CD8-positive, alpha-beta memory T cell (primary cell): ENCODE measurements around the gene ADCY5. TPM values are rescaled to one million over a fixed set of nuclear protein-coding genes. Genes with fewer than 3 reads are reported as not detected.

ENCODE experiments used
- CTCF ChIA-PET: fragments of 350-600 bp; sonication (Branson Sonifier 250); formaldehyde crosslinking; loops from one replicate; lab custom pipeline; 2021; ENCODE audit warnings: antibody characterized with exemption; lab: Charles Lee
- POLR2A ChIA-PET: fragments of 350-600 bp; sonication (Branson Sonifier 250); formaldehyde crosslinking; loops from one replicate; lab custom pipeline; 2021; ENCODE audit warnings: antibody characterized with exemption; lab: Charles Lee
- DNase-seq, 5 donors: peaks; one replicate each; pipeline versions ENCODE4 v3.0.0 to v3.0.0-alpha.2; 2020 to 2022; ENCODE audit warnings: mixed read lengths in 1 of 5
- H3K27ac ChIP-seq: one replicate; pipeline ENCODE4 v1.7.0; 2013; ENCODE audit warnings: low read depth, mild to moderate bottlenecking, low read length, moderate library complexity
- H3K27me3 ChIP-seq: 2 replicates; pipeline ENCODE4 v1.7.0; 2013; ENCODE audit warnings: low read length, mild to moderate bottlenecking; ENCODE audit not compliant: insufficient read depth, poor library complexity, severe bottlenecking
- H3K36me3 ChIP-seq: 2 replicates; pipeline ENCODE4 v1.7.0; 2013; ENCODE audit warnings: mild to moderate bottlenecking, low read length, moderate library complexity; ENCODE audit not compliant: insufficient read depth
- H3K4me1 ChIP-seq: 2 replicates; pipeline ENCODE4 v1.7.0; 2013; ENCODE audit warnings: mild to moderate bottlenecking, low read length, moderate library complexity; ENCODE audit not compliant: insufficient read depth
- H3K4me3 ChIP-seq: 2 replicates; pipeline ENCODE4 v1.7.0; 2013; ENCODE audit warnings: mild to moderate bottlenecking, low read length
- H3K9me3 ChIP-seq: 2 replicates; pipeline ENCODE4 v1.7.0; 2013; ENCODE audit warnings: mild to moderate bottlenecking, low read length
- H3K27ac Mint-ChIP-seq, 8 donors: one replicate each; pipeline ENCODE4 v1.8.0; 2020 to 2021; ENCODE audit warnings: mixed read lengths in 8 of 8, mild to moderate bottlenecking in 6 of 8, inconsistent platforms in 3 of 8, moderate library complexity in 3 of 8
- H3K27me3 Mint-ChIP-seq, 2 donors: one replicate each; pipeline ENCODE4 v1.8.0; 2020 to 2021; ENCODE audit warnings: mixed read lengths in 2 of 2, mild to moderate bottlenecking in 1 of 2, moderate library complexity in 1 of 2
- H3K36me3 Mint-ChIP-seq, 3 donors: one replicate each; pipeline ENCODE4 v1.8.0; 2020 to 2021; ENCODE audit warnings: mixed read lengths in 3 of 3, inconsistent platforms in 1 of 3, mild to moderate bottlenecking in 1 of 3
- H3K4me1 Mint-ChIP-seq, 3 donors: one replicate each; pipeline ENCODE4 v1.8.0; 2020 to 2021; ENCODE audit warnings: mixed read lengths in 3 of 3, inconsistent platforms in 1 of 3, mild to moderate bottlenecking in 1 of 3
- H3K4me3 Mint-ChIP-seq, 7 donors: one replicate each; pipeline ENCODE4 v1.8.0; 2020 to 2021; ENCODE audit warnings: mixed read lengths in 7 of 7, mild to moderate bottlenecking in 6 of 7, moderate library complexity in 4 of 7, inconsistent platforms in 2 of 7
- H3K9me3 Mint-ChIP-seq, 5 donors: one replicate each; pipeline ENCODE4 v1.8.0; 2020 to 2022; ENCODE audit warnings: mixed read lengths in 5 of 5, mild to moderate bottlenecking in 3 of 5, moderate library complexity in 2 of 5, inconsistent platforms in 1 of 5
- polyA plus RNA-seq: library from polyadenylated mRNA; unstranded; fragments of 300-500 nt; fragmentation: Illumina TruSeq; gene quantifications from one replicate; pipeline ENCODE4 v1.2.3, GENCODE V29; 2021
- total RNA-seq, 2 experiments: library from RNA; stranded (reverse); gene quantifications; one replicate each; pipeline ENCODE4 v1.2.3, GENCODE V29; 2021

The ADCY5 gene
- total and polyA plus RNA-seq, 3 experiments from 2014 or later = 0.02 to 0.16 TPM; not detected in 1

- Mint-ChIP-seq H3K9me3 (no peaks in the 10 kb centered on the region), H3K27ac (no peak overlapping the region), H3K27me3 (peaks cover 2 to 4% of the 10 kb centered on the region in 2 donors), H3K4me1 (peaks cover 6 to 11% (median 10%) of the 10 kb centered on the region in 3 donors), H3K36me3 (no peaks in the 10 kb centered on the region), H3K4me3 (no peak overlapping the region)
- ChIA-PET POLR2A (no interaction called here), CTCF (no interaction called here)
- no peaks in the 10 kb centered on the region for H3K36me3 ChIP-seq
- no peaks in the 10 kb centered on the region for H3K27me3 ChIP-seq
- H3K4me3 ChIP-seq = no peak overlapping the region
- no peaks in the 10 kb centered on the region for H3K9me3 ChIP-seq
- H3K4me1 ChIP-seq = no peaks in the 10 kb centered on the region
- H3K27ac ChIP-seq = no peak overlapping the region
- no peak for DNase-seq
Measured at GRCh38 chr3:123423031-123423430, 25.9 kb downstream of the ADCY5 start.

GRCh38 chr3:123422457-123422856 lies 26.4 kb downstream of the ADCY5 start:
- CTCF ChIA-PET = no interaction called here
- H3K9me3 Mint-ChIP-seq = no peaks in the 10 kb centered on the region
- Histone ChIP-seq H3K4me3 (no peak overlapping the region), H3K4me1 (no peaks in the 10 kb centered on the region), H3K9me3 (no peaks in the 10 kb centered on the region), H3K27me3 (no peaks in the 10 kb centered on the region), H3K36me3 (no peaks in the 10 kb centered on the region), H3K27ac (no peak overlapping the region)
- DNase-seq = no peak
- no peak overlapping the region for H3K27ac Mint-ChIP-seq
- H3K27me3 Mint-ChIP-seq = peaks cover 2 to 4% of the 10 kb centered on the region in 2 donors
- POLR2A ChIA-PET = no interaction called here
- H3K4me3 Mint-ChIP-seq = no peak overlapping the region
- H3K36me3 Mint-ChIP-seq = no peaks in the 10 kb centered on the region
- H3K4me1 Mint-ChIP-seq = peaks cover 6 to 11% (median 10%) of the 10 kb centered on the region in 3 donors

GRCh38 chr3:123421353-123422174 lies 27.3 kb downstream of the ADCY5 start:
- Mint-ChIP-seq H3K9me3 (no peaks in the 10 kb centered on the region), H3K36me3 (no peaks in the 10 kb centered on the region), H3K4me3 (peak overlapping the region in 2 of 7 donors; percentile 24 to 30), H3K27me3 (peaks cover 2 to 4% of the 10 kb centered on the region in 2 donors), H3K27ac (peak overlapping the region in 2 of 8 donors; percentile 13 to 30), H3K4me1 (peaks cover 6 to 11% (median 10%) of the 10 kb centered on the region in 3 donors)
- ChIA-PET CTCF (no interaction called here), POLR2A (no interaction called here)
- Histone ChIP-seq H3K4me3 (no peak overlapping the region), H3K27ac (no peak overlapping the region), H3K9me3 (no peaks in the 10 kb centered on the region), H3K36me3 (no peaks in the 10 kb centered on the region), H3K27me3 (no peaks in the 10 kb centered on the region), H3K4me1 (no peaks in the 10 kb centered on the region)
- no peak for DNase-seq

GRCh38 chr3:123420416-123420968 lies 28.4 kb downstream of the ADCY5 start:
- H3K36me3 ChIP-seq = no peaks in the 10 kb centered on the region
- Mint-ChIP-seq H3K9me3 (no peaks in the 10 kb centered on the region), H3K27me3 (peaks cover 2% of the 10 kb centered on the region in 2 donors), H3K4me3 (no peak overlapping the region), H3K4me1 (peaks cover 6 to 11% (median 10%) of the 10 kb centered on the region in 3 donors), H3K36me3 (no peaks in the 10 kb centered on the region), H3K27ac (peak overlapping the region in 1 of 8 donors; percentile 35)
- no peak overlapping the region for H3K27ac ChIP-seq
- ChIA-PET POLR2A (no interaction called here), CTCF (interaction anchor here (1.0 kb wide), 1 partner anchor 9 kb away, joined by 3 read pairs; no protein-coding TSS in a partner anchor)
- no peaks in the 10 kb centered on the region for H3K9me3 ChIP-seq
- no peak overlapping the region for H3K4me3 ChIP-seq
- no peaks in the 10 kb centered on the region for H3K4me1 ChIP-seq
- DNase-seq = no peak
- H3K27me3 ChIP-seq = no peaks in the 10 kb centered on the region

GRCh38 chr3:123419850-123420297 lies 29.0 kb downstream of the ADCY5 start:
- DNase-seq = no peak
- peaks cover 6 to 11% (median 10%) of the 10 kb centered on the region in 3 donors for H3K4me1 Mint-ChIP-seq
- H3K9me3 ChIP-seq = no peaks in the 10 kb centered on the region
- H3K4me1 ChIP-seq = no peaks in the 10 kb centered on the region
- H3K4me3 ChIP-seq = no peak overlapping the region
- no peak overlapping the region for H3K27ac Mint-ChIP-seq
- peaks cover 2% of the 10 kb centered on the region in 2 donors for H3K27me3 Mint-ChIP-seq
- ChIA-PET POLR2A (no interaction called here), CTCF (interaction anchor here (1.0 kb wide), 1 partner anchor 9 kb away, joined by 3 read pairs; no protein-coding TSS in a partner anchor)
- no peaks in the 10 kb centered on the region for H3K9me3 Mint-ChIP-seq
- H3K27ac ChIP-seq = no peak overlapping the region
- no peak overlapping the region for H3K4me3 Mint-ChIP-seq
- no peaks in the 10 kb centered on the region for H3K36me3 ChIP-seq
- H3K36me3 Mint-ChIP-seq = no peaks in the 10 kb centered on the region
- H3K27me3 ChIP-seq = no peaks in the 10 kb centered on the region

GRCh38 chr3:123419181-123419849 lies 29.6 kb downstream of the ADCY5 start:
- Mint-ChIP-seq H3K36me3 (no peaks in the 10 kb centered on the region), H3K4me1 (peaks cover 6 to 11% (median 10%) of the 10 kb centered on the region in 3 donors), H3K27me3 (peaks cover 2% of the 10 kb centered on the region in 2 donors), H3K27ac (peak overlapping the region in 2 of 8 donors; percentile 39 to 84), H3K4me3 (no peak overlapping the region), H3K9me3 (no peaks in the 10 kb centered on the region)
- no peak overlapping the region for H3K27ac ChIP-seq
- H3K9me3 ChIP-seq = no peaks in the 10 kb centered on the region
- ChIA-PET POLR2A (no interaction called here), CTCF (interaction anchor here (1.0 kb wide), 1 partner anchor 8 kb away, joined by 3 read pairs; no protein-coding TSS in a partner anchor)
- no peaks in the 10 kb centered on the region for H3K4me1 ChIP-seq
- H3K27me3 ChIP-seq = no peaks in the 10 kb centered on the region
- H3K4me3 ChIP-seq = no peak overlapping the region
- H3K36me3 ChIP-seq = no peaks in the 10 kb centered on the region
- DNase-seq = no peak

GRCh38 chr3:123416647-123417046 lies 32.2 kb downstream of the ADCY5 start:
- POLR2A ChIA-PET = no interaction called here
- H3K27me3 ChIP-seq = no peaks in the 10 kb centered on the region
- Mint-ChIP-seq H3K27me3 (peaks cover 0 to 6% of the 10 kb centered on the region in 2 donors), H3K36me3 (no peaks in the 10 kb centered on the region), H3K27ac (no peak overlapping the region), H3K4me3 (no peak overlapping the region), H3K4me1 (peaks cover 2 to 6% (median 5%) of the 10 kb centered on the region in 3 donors), H3K9me3 (no peaks in the 10 kb centered on the region)
- no peaks in the 10 kb centered on the region for H3K36me3 ChIP-seq
- H3K27ac ChIP-seq = no peak overlapping the region
- no peak for DNase-seq
- CTCF ChIA-PET = no interaction called here
- H3K4me3 ChIP-seq = no peak overlapping the region
- no peaks in the 10 kb centered on the region for H3K9me3 ChIP-seq
- H3K4me1 ChIP-seq = no peaks in the 10 kb centered on the region
